ENCODE measurements around the gene CAV1. TPM values are rescaled to one million over a fixed set of nuclear protein-coding genes. Genes with fewer than 3 reads are reported as not detected.

The CAV1 gene
- total RNA-seq, 1 experiment from 2014 or later: 20.2 TPM

GRCh38 chr7:116515584-116515983, 9.3 kb upstream of the CAV1 start:
- no peak overlapping the region for H4K8ac ChIP-seq (replicated peaks; ENCODE audit: insufficient read length, low read depth, low read length)
- H3K4me1 ChIP-seq (ENCODE audit: insufficient read depth, low read length): peaks cover 3% of the 10 kb centered on the region; the same call in 1 of the 2 replicates
- H4K20me1 ChIP-seq (ENCODE audit: control insufficient read depth, insufficient read depth, insufficient read length): no peaks in the 10 kb centered on the region
- no peak overlapping the region for H3K56ac ChIP-seq (ENCODE audit: insufficient read length, low read depth, low read length)
- H3K27ac ChIP-seq (ENCODE audit: insufficient read length, low read depth, low read length): no peak overlapping the region
- no peak overlapping the region for H2BK5ac ChIP-seq (ENCODE audit: insufficient read length, low read length)
- H3K4ac ChIP-seq (ENCODE audit: low read depth, low read length): no peak overlapping the region
- no peak overlapping the region for H4K91ac ChIP-seq (ENCODE audit: insufficient read length, low read depth, low read length)
- no peaks in the 10 kb centered on the region for H3K79me1 ChIP-seq (ENCODE audit: insufficient read depth, low read depth, low read length, poor library complexity, severe bottlenecking)
- H2BK12ac ChIP-seq (ENCODE audit: insufficient read length, low read depth, low read length): no peak overlapping the region
- Mint-ChIP-seq H3K4me1 (peaks cover 13 to 19% of the 10 kb centered on the region in 2 experiments), H3K27ac (no peak overlapping the region), H3K27me3 (ENCODE audit: low read depth) (no peaks in the 10 kb centered on the region), H3K4me3 (no peak overlapping the region), H3K9me3 (no peaks in the 10 kb centered on the region), H3K36me3 (ENCODE audit: insufficient read depth in 1 of 3, low read depth in 3 of 3) (no peaks in the 10 kb centered on the region)
- H3K18ac ChIP-seq (ENCODE audit: insufficient read length, low read depth, low read length): no peak overlapping the region
- H2AK5ac ChIP-seq (ENCODE audit: insufficient read length, low read length): no peak overlapping the region
- no peak overlapping the region for H4K5ac ChIP-seq (ENCODE audit: insufficient read length, low read depth, low read length)
- H3K23me2 ChIP-seq (ENCODE audit: insufficient read length, low read depth, low read length, poor library complexity, severe bottlenecking): no peaks in the 10 kb centered on the region
- no peak overlapping the region for H3K4me2 ChIP-seq (ENCODE audit: insufficient read depth, insufficient read length, low read length)
- no peak for TF ChIP-seq CTCF (conservative IDR thresholded peaks at IDR 0.05)
- no peak overlapping the region for H2BK15ac ChIP-seq (ENCODE audit: low read depth, low read length)
- H2BK20ac ChIP-seq (ENCODE audit: low read depth, low read length, poor library complexity, severe bottlenecking): no peak overlapping the region
- H3K9ac ChIP-seq (ENCODE audit: extremely low read depth, insufficient read length, low read length): no peak overlapping the region
- no peak overlapping the region for H2BK120ac ChIP-seq (ENCODE audit: low read depth, low read length, poor library complexity, severe bottlenecking)
- H3T11ph ChIP-seq (ENCODE audit: low read length): no peak overlapping the region
- H3K23ac ChIP-seq (ENCODE audit: insufficient read length, low read depth, low read length): no peak overlapping the region
- H3K27me3 ChIP-seq (ENCODE audit: insufficient read depth, low read length): no peaks in the 10 kb centered on the region
- H3K79me2 ChIP-seq (ENCODE audit: insufficient read depth, low read length): no peaks in the 10 kb centered on the region
- no peak overlapping the region for H3K14ac ChIP-seq (ENCODE audit: insufficient read depth, low read length)
- no peak for DNase-seq
- H3K9me3 ChIP-seq (ENCODE audit: control insufficient read depth, low read depth, low read length): no peaks in the 10 kb centered on the region
- no peak overlapping the region for H2AFZ ChIP-seq (ENCODE audit: low read length)

Measured in H9 (cell line).